Kidney (tissue), 14 donors: ENCODE results near the gene NATD1. TPM values are rescaled to one million over a fixed set of nuclear protein-coding genes. Genes with fewer than 3 reads are reported as not detected.
A peak's percentile ranks its signal among the peaks of the same experiment; 100 is the strongest.

Source experiments
- DNase-seq, 5 donors: peaks; one replicate each; pipeline ENCODE4 v3.0.0-alpha.2; 2013 to 2020
- FAIRE-seq: peaks from 2 replicates; lab custom pipeline; 2012; peaks lifted over from hg19 to GRCh38; lab: Jason Lieb, UNC
- H3K27ac ChIP-seq, 2 donors: one replicate each; pipeline ENCODE4 v1.7.0; 2013; ENCODE audit warnings: low read depth in 2 of 2, low read length in 2 of 2, inconsistent platforms in 1 of 2
- H3K27me3 ChIP-seq: one replicate; pipeline ENCODE4 v1.7.1; 2013; ENCODE audit warnings: low read length, inconsistent platforms; ENCODE audit not compliant: control insufficient read depth, insufficient read depth
- H3K36me3 ChIP-seq, 3 donors: one replicate each; pipeline versions ENCODE4 v1.7.0 to v1.7.1; 2013; ENCODE audit warnings: low read length in 3 of 3, control low read depth in 1 of 3, inconsistent platforms in 1 of 3; ENCODE audit not compliant: insufficient read depth in 3 of 3, control insufficient read depth in 2 of 3
- H3K4me1 ChIP-seq, 3 donors: one replicate each; pipeline versions ENCODE4 v1.7.0 to v1.7.1; 2013; ENCODE audit warnings: low read length in 3 of 3, inconsistent platforms in 1 of 3, low read depth in 1 of 3; ENCODE audit not compliant: control insufficient read depth in 2 of 3, insufficient read depth in 2 of 3
- H3K4me3 ChIP-seq, 3 donors: one replicate each; pipeline versions ENCODE4 v1.7.0 to v1.8.1; 2013; ENCODE audit warnings: low read length in 3 of 3, control low read depth in 1 of 3, inconsistent platforms in 1 of 3
- H3K9ac ChIP-seq, 3 donors: one replicate each; pipeline versions ENCODE4 v1.7.0 to v1.7.1; 2013; ENCODE audit warnings: low read length in 3 of 3, control low read depth in 1 of 3, inconsistent platforms in 1 of 3
- H3K9me3 ChIP-seq, 3 donors: one replicate each; pipeline versions ENCODE4 v1.7.0 to v1.7.1; 2013; ENCODE audit warnings: low read length in 3 of 3, control low read depth in 1 of 3, inconsistent platforms in 1 of 3; ENCODE audit not compliant: control insufficient read depth in 2 of 3, insufficient read depth in 1 of 3
- intact Hi-C: fragments of 100-400 bp; cut with DNase I; formaldehyde crosslinking; loops from one replicate; pipeline ENCODE4 v1.11.1; 2022
- polyA plus RNA-seq: library from polyadenylated mRNA; stranded (reverse); fragments of 350-450 nt; fragmentation: Illumina TruSeq; extraction: RNeasy Lipid Tissue Mini Kit (QIAGEN cat#74804); gene quantifications from one replicate; pipeline ENCODE4 v1.2.3, GENCODE V29; 2014; ENCODE audit warnings: low read depth, low replicate concordance; ENCODE audit not compliant: insufficient read depth
- total RNA-seq: library from RNA; stranded (reverse); fragmentation: NEBNext Ultra II Directional; extraction: Animal tissue kit (Norgen Biotek cat#: 25700); gene quantifications from one replicate; pipeline ENCODE4 v1.2.1, GENCODE V29; 2021
- TF ChIP-seq, protein P1 (sequence below): IDR thresholded peaks from 3 replicates; pipeline ENCODE4 v1.5.1; 2012; ENCODE audit warnings: mild to moderate bottlenecking, moderate library complexity, borderline replicate concordance; ENCODE audit not compliant: insufficient read depth; ENCODE audit errors: extremely low read depth
- donor health status: control.
- donor health status: control.
- donor health status: control.
- donor health status: control.
- donor health status: control.
- donor health status: DM: yes; HTN: yes; CAD: no.
- donor health status: Normal renal cell carcinoma (clear cell type).

NATD1 gene
- total and polyA plus RNA-seq, 2 donors from 2014 or later = 5.0 to 14.2 TPM

DNA sequence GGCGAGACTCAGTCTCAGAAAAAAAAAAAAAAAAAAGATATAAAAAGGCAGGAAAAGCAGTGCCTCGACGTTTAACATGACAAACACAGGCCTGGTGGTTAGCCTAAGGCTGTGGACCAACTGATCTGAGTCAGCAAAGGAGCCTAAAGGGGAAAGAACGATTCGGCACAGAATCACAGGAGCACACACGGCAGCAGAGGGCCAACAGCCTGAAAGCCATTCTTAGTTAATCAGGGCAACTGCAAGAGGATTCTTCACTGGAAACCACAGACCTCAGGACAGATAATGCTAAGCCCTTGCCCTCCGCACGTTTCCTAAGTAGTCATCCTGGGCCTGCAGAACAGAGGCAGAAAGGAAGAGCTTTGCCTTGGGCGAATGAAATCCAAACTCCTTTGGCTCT is 53.9 kb downstream of the NATD1 start:
- FAIRE-seq (no peak), DNase-seq (no peak)
- peaks cover 0 to 5% (median 0%) of the 10 kb centered on the region in 3 donors for H3K4me1 ChIP-seq
- no peaks in the 10 kb centered on the region for H3K9me3 ChIP-seq
- peaks cover 2 to 5% (median 2%) of the 10 kb centered on the region in 3 donors for H3K36me3 ChIP-seq
- H3K9ac ChIP-seq = no peak overlapping the region
- TF ChIP-seq, protein P1, sequence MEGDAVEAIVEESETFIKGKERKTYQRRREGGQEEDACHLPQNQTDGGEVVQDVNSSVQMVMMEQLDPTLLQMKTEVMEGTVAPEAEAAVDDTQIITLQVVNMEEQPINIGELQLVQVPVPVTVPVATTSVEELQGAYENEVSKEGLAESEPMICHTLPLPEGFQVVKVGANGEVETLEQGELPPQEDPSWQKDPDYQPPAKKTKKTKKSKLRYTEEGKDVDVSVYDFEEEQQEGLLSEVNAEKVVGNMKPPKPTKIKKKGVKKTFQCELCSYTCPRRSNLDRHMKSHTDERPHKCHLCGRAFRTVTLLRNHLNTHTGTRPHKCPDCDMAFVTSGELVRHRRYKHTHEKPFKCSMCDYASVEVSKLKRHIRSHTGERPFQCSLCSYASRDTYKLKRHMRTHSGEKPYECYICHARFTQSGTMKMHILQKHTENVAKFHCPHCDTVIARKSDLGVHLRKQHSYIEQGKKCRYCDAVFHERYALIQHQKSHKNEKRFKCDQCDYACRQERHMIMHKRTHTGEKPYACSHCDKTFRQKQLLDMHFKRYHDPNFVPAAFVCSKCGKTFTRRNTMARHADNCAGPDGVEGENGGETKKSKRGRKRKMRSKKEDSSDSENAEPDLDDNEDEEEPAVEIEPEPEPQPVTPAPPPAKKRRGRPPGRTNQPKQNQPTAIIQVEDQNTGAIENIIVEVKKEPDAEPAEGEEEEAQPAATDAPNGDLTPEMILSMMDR = no peak
- intact Hi-C loops = no loop called here
- H3K4me3 ChIP-seq = no peak overlapping the region
- no peak overlapping the region for H3K27ac ChIP-seq
- no peaks in the 10 kb centered on the region for H3K27me3 ChIP-seq

DNA sequence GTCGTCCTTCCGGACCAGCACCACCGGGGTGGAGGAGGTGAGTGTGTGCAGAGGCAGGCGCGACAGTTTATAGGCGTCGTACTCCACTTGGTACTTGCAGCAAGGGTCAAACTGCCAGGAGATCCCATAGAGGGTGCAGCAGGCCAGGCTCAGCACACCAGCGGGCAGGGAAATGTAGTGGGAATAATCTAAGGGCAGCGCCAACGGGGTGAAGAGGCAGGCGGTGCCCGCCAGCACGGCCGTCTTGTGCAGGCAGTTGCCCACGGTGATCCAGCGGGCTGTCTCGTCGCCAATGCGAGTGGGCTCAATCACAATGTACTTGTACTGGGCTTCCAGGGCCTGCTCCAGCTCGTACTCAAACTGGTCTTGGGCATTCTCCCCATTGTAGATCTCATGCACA is 54.8 kb downstream of the NATD1 start:
- no peak overlapping the region for H3K27ac ChIP-seq
- no peak overlapping the region for H3K9ac ChIP-seq
- peaks cover 0 to 5% (median 0%) of the 10 kb centered on the region in 3 donors for H3K4me1 ChIP-seq
- TF ChIP-seq, protein P1 = no peak
- H3K4me3 ChIP-seq = no peak overlapping the region
- DNase-seq (no peak), FAIRE-seq (no peak)
- H3K9me3 ChIP-seq = no peaks in the 10 kb centered on the region
- H3K36me3 ChIP-seq = peaks cover 2 to 5% (median 2%) of the 10 kb centered on the region in 3 donors
- intact Hi-C loops = no loop called here
- no peaks in the 10 kb centered on the region for H3K27me3 ChIP-seq

DNA sequence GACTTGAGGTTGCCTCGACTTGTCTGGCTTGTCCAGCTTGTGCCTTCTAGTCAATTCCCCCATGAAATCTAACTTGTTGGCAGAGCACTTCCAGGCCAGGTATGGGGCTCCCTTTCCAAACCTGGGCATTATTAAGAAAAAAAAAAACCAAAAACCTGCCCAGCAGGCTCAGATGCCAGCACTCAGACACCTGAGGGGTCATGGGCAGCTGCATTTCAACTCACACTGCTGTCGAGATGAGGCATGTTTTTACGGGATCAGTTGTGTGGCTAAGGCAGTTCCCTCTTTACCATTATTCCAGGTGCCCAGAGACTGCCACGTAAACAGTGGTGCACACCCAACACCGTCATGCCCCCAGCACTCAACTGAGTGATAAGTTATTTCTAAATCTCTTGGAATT is 57.1 kb downstream of the NATD1 start:
- H3K27me3 ChIP-seq = no peaks in the 10 kb centered on the region
- TF ChIP-seq, protein P1 = no peak
- DNase-seq (no peak), FAIRE-seq (no peak)
- no peaks in the 10 kb centered on the region for H3K9me3 ChIP-seq
- intact Hi-C loops = no loop called here
- peaks cover 2 to 5% (median 3%) of the 10 kb centered on the region in 3 donors for H3K36me3 ChIP-seq
- peaks cover 0 to 5% (median 0%) of the 10 kb centered on the region in 3 donors for H3K4me1 ChIP-seq
- no peak overlapping the region for H3K9ac ChIP-seq
- no peak overlapping the region for H3K4me3 ChIP-seq
- H3K27ac ChIP-seq = no peak overlapping the region

DNA sequence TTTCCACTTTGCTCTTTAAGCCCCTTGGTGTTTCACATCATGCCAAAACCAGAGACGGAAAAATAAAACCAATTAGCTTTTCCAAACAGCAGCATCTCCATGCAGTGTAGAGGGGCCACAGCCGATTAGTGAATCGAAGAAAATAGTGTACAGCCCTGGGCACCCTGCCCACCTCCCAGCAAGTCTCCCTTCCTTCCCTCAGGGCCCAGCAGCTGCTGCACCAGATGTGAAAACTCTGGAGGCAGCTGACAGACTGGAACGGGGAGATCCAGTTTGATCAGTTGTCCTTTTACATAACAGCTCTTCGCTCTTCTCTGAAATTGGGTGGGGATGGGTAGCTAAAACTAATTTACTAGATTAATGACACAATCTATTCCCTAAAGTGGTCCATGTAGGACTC is 58.5 kb downstream of the NATD1 start:
- H3K27ac ChIP-seq = no peak overlapping the region
- no peak overlapping the region for H3K9ac ChIP-seq
- no peak overlapping the region for H3K4me3 ChIP-seq
- H3K27me3 ChIP-seq = no peaks in the 10 kb centered on the region
- FAIRE-seq (no peak), DNase-seq (peak in 1 of 5 donors; percentile 44)
- H3K9me3 ChIP-seq = no peaks in the 10 kb centered on the region
- TF ChIP-seq, protein P1 = no peak
- no peaks in the 10 kb centered on the region for H3K4me1 ChIP-seq
- intact Hi-C loops = no loop called here
- peaks cover 2 to 5% (median 3%) of the 10 kb centered on the region in 3 donors for H3K36me3 ChIP-seq
